Activated naive CD4-positive, alpha-beta T cell treated with anti-CD3 and anti-CD28 coated beads, Interleukin-2, amount 10 ng/mL, durations not matched to agents 7 days and 5 days (primary cell): Measurements from ENCODE around the gene WWOX.

ENCODE experiments used
- CTCF ChIA-PET: fragments of 350-600 bp; sonication (Branson Sonifier 250); formaldehyde crosslinking; loops from one replicate; lab custom pipeline; 2021; ENCODE audit warnings: antibody characterized with exemption; lab: Charles Lee
- DNase-seq: peaks from one replicate; pipeline ENCODE4 v3.0.0-alpha.2; 2020
- H3K27ac Mint-ChIP-seq: one replicate; pipeline ENCODE4 v1.8.0; 2021; ENCODE audit warnings: mild to moderate bottlenecking, moderate library complexity, mixed read lengths
- H3K27me3 Mint-ChIP-seq: one replicate; pipeline ENCODE4 v1.8.0; 2021; ENCODE audit warnings: mild to moderate bottlenecking, mixed read lengths
- H3K36me3 Mint-ChIP-seq: one replicate; pipeline ENCODE4 v1.8.0; 2021; ENCODE audit warnings: mixed read lengths
- H3K4me1 Mint-ChIP-seq: one replicate; pipeline ENCODE4 v1.8.0; 2021; ENCODE audit warnings: mixed read lengths
- H3K4me3 Mint-ChIP-seq: one replicate; pipeline ENCODE4 v1.8.0; 2021; ENCODE audit warnings: mild to moderate bottlenecking, moderate library complexity, mixed read lengths
- H3K9me3 Mint-ChIP-seq: one replicate; pipeline ENCODE4 v1.8.0; 2021; ENCODE audit warnings: mixed read lengths

The WWOX gene

GRCh38 chr16:78990309-78990701, 890.9 kb downstream of the WWOX start:
- Mint-ChIP-seq H3K9me3 (no peaks in the 10 kb centered on the region), H3K27ac (no peak overlapping the region), H3K4me3 (no peak overlapping the region), H3K4me1 (no peaks in the 10 kb centered on the region), H3K27me3 (peaks cover 7% of the 10 kb centered on the region), H3K36me3 (no peaks in the 10 kb centered on the region)
- no peak for DNase-seq
- CTCF ChIA-PET = interaction anchor here (0.7 kb wide), 1 partner anchor 174 kb away, joined by 3 read pairs; no protein-coding TSS in a partner anchor

- Mint-ChIP-seq H3K27me3 (peaks cover 7% of the 10 kb centered on the region), H3K27ac (no peak overlapping the region), H3K4me3 (no peak overlapping the region), H3K9me3 (no peaks in the 10 kb centered on the region), H3K36me3 (no peaks in the 10 kb centered on the region), H3K4me1 (no peaks in the 10 kb centered on the region)
- no peak for DNase-seq
- CTCF ChIA-PET = interaction anchor here (0.6 kb wide), 1 partner anchor 440 kb away, joined by 3 read pairs; no protein-coding TSS in a partner anchor
Observed at GRCh38 chr16:78992001-78992400, 892.5 kb downstream of the WWOX start.

- Mint-ChIP-seq H3K36me3 (no peaks in the 10 kb centered on the region), H3K27ac (no peak overlapping the region), H3K4me1 (no peaks in the 10 kb centered on the region), H3K4me3 (no peak overlapping the region), H3K9me3 (no peaks in the 10 kb centered on the region), H3K27me3 (peaks cover 7% of the 10 kb centered on the region)
- no peak for DNase-seq
- CTCF ChIA-PET = no interaction called here
Observed at GRCh38 chr16:78993346-78993745, 893.9 kb downstream of the WWOX start.

- CTCF ChIA-PET = no interaction called here
Observed at GRCh38 chr16:78994135-78994745, 894.8 kb downstream of the WWOX start.

GRCh38 chr16:78995441-78995840, 896.0 kb downstream of the WWOX start:
- no peaks in the 10 kb centered on the region for H3K4me1 Mint-ChIP-seq
- no peak overlapping the region for H3K4me3 Mint-ChIP-seq
- H3K27ac Mint-ChIP-seq = no peak overlapping the region
- peaks cover 3% of the 10 kb centered on the region for H3K27me3 Mint-ChIP-seq
- CTCF ChIA-PET = interaction anchor here (0.7 kb wide), 1 partner anchor 10 kb away, joined by 3 read pairs; no protein-coding TSS in a partner anchor
- H3K36me3 Mint-ChIP-seq = no peaks in the 10 kb centered on the region
- no peak for DNase-seq
- no peaks in the 10 kb centered on the region for H3K9me3 Mint-ChIP-seq

More at GRCh38 chr16:78994135-78994745, 894.8 kb downstream of the WWOX start:
- H3K4me1 Mint-ChIP-seq = no peaks in the 10 kb centered on the region
- no peaks in the 10 kb centered on the region for H3K36me3 Mint-ChIP-seq
- H3K9me3 Mint-ChIP-seq = no peaks in the 10 kb centered on the region
- no peak for DNase-seq
- H3K27ac Mint-ChIP-seq = no peak overlapping the region
- no peak overlapping the region for H3K4me3 Mint-ChIP-seq
- peaks cover 7% of the 10 kb centered on the region for H3K27me3 Mint-ChIP-seq

- CTCF ChIA-PET = no interaction called here
- no peak for DNase-seq
- Mint-ChIP-seq H3K27ac (no peak overlapping the region), H3K27me3 (no peaks in the 10 kb centered on the region), H3K9me3 (no peaks in the 10 kb centered on the region), H3K4me1 (no peaks in the 10 kb centered on the region), H3K36me3 (no peaks in the 10 kb centered on the region), H3K4me3 (no peak overlapping the region)
Observed at GRCh38 chr16:78996790-78997189, 897.3 kb downstream of the WWOX start.

- Mint-ChIP-seq H3K27me3 (no peaks in the 10 kb centered on the region), H3K36me3 (no peaks in the 10 kb centered on the region), H3K27ac (no peak overlapping the region), H3K4me3 (no peak overlapping the region), H3K4me1 (no peaks in the 10 kb centered on the region), H3K9me3 (no peaks in the 10 kb centered on the region)
- CTCF ChIA-PET = no interaction called here
- no peak for DNase-seq
Observed at GRCh38 chr16:78998879-78999278, 899.4 kb downstream of the WWOX start.

GRCh38 chr16:79001156-79001967, 901.9 kb downstream of the WWOX start:
- no peaks in the 10 kb centered on the region for H3K27me3 Mint-ChIP-seq
- no peaks in the 10 kb centered on the region for H3K9me3 Mint-ChIP-seq
- no peak for DNase-seq
- CTCF ChIA-PET = no interaction called here
- no peak overlapping the region for H3K27ac Mint-ChIP-seq
- no peaks in the 10 kb centered on the region for H3K36me3 Mint-ChIP-seq
- no peaks in the 10 kb centered on the region for H3K4me1 Mint-ChIP-seq
- H3K4me3 Mint-ChIP-seq = no peak overlapping the region

GRCh38 chr16:79003026-79003609, 903.7 kb downstream of the WWOX start:
- CTCF ChIA-PET = no interaction called here
- H3K4me3 Mint-ChIP-seq = no peak overlapping the region
- H3K9me3 Mint-ChIP-seq = no peaks in the 10 kb centered on the region
- no peak overlapping the region for H3K27ac Mint-ChIP-seq
- peaks cover 3% of the 10 kb centered on the region for H3K36me3 Mint-ChIP-seq
- no peak for DNase-seq
- no peaks in the 10 kb centered on the region for H3K27me3 Mint-ChIP-seq
- H3K4me1 Mint-ChIP-seq = no peaks in the 10 kb centered on the region

GRCh38 chr16:79004309-79004708, 904.9 kb downstream of the WWOX start:
- Mint-ChIP-seq H3K9me3 (no peaks in the 10 kb centered on the region), H3K27me3 (no peaks in the 10 kb centered on the region), H3K27ac (no peak overlapping the region), H3K4me1 (no peaks in the 10 kb centered on the region), H3K4me3 (no peak overlapping the region), H3K36me3 (peaks cover 3% of the 10 kb centered on the region)
- CTCF ChIA-PET = no interaction called here
- DNase-seq = no peak

GRCh38 chr16:79005096-79005495, 905.6 kb downstream of the WWOX start:
- no peak overlapping the region for H3K27ac Mint-ChIP-seq
- H3K9me3 Mint-ChIP-seq = no peaks in the 10 kb centered on the region
- CTCF ChIA-PET = no interaction called here
- no peaks in the 10 kb centered on the region for H3K4me1 Mint-ChIP-seq
- H3K27me3 Mint-ChIP-seq = no peaks in the 10 kb centered on the region
- no peak overlapping the region for H3K4me3 Mint-ChIP-seq
- peaks cover 3% of the 10 kb centered on the region for H3K36me3 Mint-ChIP-seq
- no peak for DNase-seq

- DNase-seq = no peak
- H3K36me3 Mint-ChIP-seq = peaks cover 3% of the 10 kb centered on the region
- H3K9me3 Mint-ChIP-seq = no peaks in the 10 kb centered on the region
- CTCF ChIA-PET = no interaction called here
- no peak overlapping the region for H3K4me3 Mint-ChIP-seq
- no peaks in the 10 kb centered on the region for H3K27me3 Mint-ChIP-seq
- H3K4me1 Mint-ChIP-seq = no peaks in the 10 kb centered on the region
- no peak overlapping the region for H3K27ac Mint-ChIP-seq
Observed at GRCh38 chr16:79006206-79006605, 906.8 kb downstream of the WWOX start.

GRCh38 chr16:79006765-79007164, 907.3 kb downstream of the WWOX start:
- Mint-ChIP-seq H3K4me1 (no peaks in the 10 kb centered on the region), H3K27ac (no peak overlapping the region), H3K27me3 (no peaks in the 10 kb centered on the region), H3K36me3 (peaks cover 3% of the 10 kb centered on the region), H3K4me3 (no peak overlapping the region), H3K9me3 (no peaks in the 10 kb centered on the region)
- CTCF ChIA-PET = no interaction called here
- DNase-seq = no peak

GRCh38 chr16:79007614-79008013, 908.2 kb downstream of the WWOX start:
- CTCF ChIA-PET = no interaction called here
- no peak overlapping the region for H3K4me3 Mint-ChIP-seq

More at GRCh38 chr16:79007614-79008013, 908.2 kb downstream of the WWOX start:
- no peak overlapping the region for H3K27ac Mint-ChIP-seq
- H3K36me3 Mint-ChIP-seq = peaks cover 3% of the 10 kb centered on the region
- H3K4me1 Mint-ChIP-seq = no peaks in the 10 kb centered on the region
- no peaks in the 10 kb centered on the region for H3K9me3 Mint-ChIP-seq
- DNase-seq = no peak
- H3K27me3 Mint-ChIP-seq = no peaks in the 10 kb centered on the region
